NCI-H1694 treated with DMSO at 0.1 percent for 48 hours (cell line): ENCODE data around the gene ULBP1.
"Not testable (repeated sequence)": the region's sequence is repeated elsewhere in the genome, so short reads cannot be mapped to it uniquely, and the experiment has no call there.

Experiments used
- DNase-seq: peaks from one replicate; lab custom pipeline; 2025; lab: John Stamatoyannopoulos, UW

The ULBP1 gene

GRCh38 chr6:150005761-150006651, 42.3 kb downstream of the ULBP1 start:
- DNase-seq = no peak

GRCh38 chr6:150006961-150007464, 43.3 kb downstream of the ULBP1 start:
- no peak for DNase-seq

GRCh38 chr6:150008588-150008987, 44.8 kb downstream of the ULBP1 start:
- no peak for DNase-seq

GRCh38 chr6:150012846-150013784, 49.4 kb downstream of the ULBP1 start:
- not testable (repeated sequence) for DNase-seq

- not testable (repeated sequence) for DNase-seq
Observed at GRCh38 chr6:150013785-150014622, 50.3 kb downstream of the ULBP1 start.

- not testable (repeated sequence) for DNase-seq
Observed at GRCh38 chr6:150014623-150015280, 51.0 kb downstream of the ULBP1 start.

GRCh38 chr6:150015281-150016001, 51.7 kb downstream of the ULBP1 start:
- DNase-seq = not testable (repeated sequence)

- peak; percentile 42 for DNase-seq
Observed at GRCh38 chr6:150016324-150017185, 52.8 kb downstream of the ULBP1 start.

GRCh38 chr6:150017186-150017521, 53.4 kb downstream of the ULBP1 start:
- not testable (repeated sequence) for DNase-seq

- no peak for DNase-seq
Observed at GRCh38 chr6:150018846-150019580, 55.3 kb downstream of the ULBP1 start.

GRCh38 chr6:150021870-150022269, 58.1 kb downstream of the ULBP1 start:
- DNase-seq = not testable (repeated sequence)
